Dendritic cell treated with granulocyte-macrophage colony-stimulating factor and Interleukin-4, amounts not matched to agents 40 ng/mL and 50 ng/mL, for 4 days (primary cell): Measurements from ENCODE around the gene MAPK8IP1.
A peak's percentile ranks its signal among the peaks of the same experiment; 100 is the strongest.

Source experiments
- H3K27ac Mint-ChIP-seq: one replicate; pipeline ENCODE4 v1.8.0; 2022; ENCODE audit warnings: mild to moderate bottlenecking, mixed read lengths
- H3K27me3 Mint-ChIP-seq: one replicate; pipeline ENCODE4 v1.8.0; 2022; ENCODE audit warnings: mild to moderate bottlenecking, mixed read lengths
- H3K36me3 Mint-ChIP-seq: one replicate; pipeline ENCODE4 v1.8.0; 2022; ENCODE audit warnings: low read depth, mixed read lengths
- H3K4me1 Mint-ChIP-seq: one replicate; pipeline ENCODE4 v1.8.0; 2022; ENCODE audit warnings: low read depth, mixed read lengths
- H3K4me3 Mint-ChIP-seq: one replicate; pipeline ENCODE4 v1.8.0; 2022; ENCODE audit warnings: mild to moderate bottlenecking, moderate library complexity, mixed read lengths
- H3K9me3 Mint-ChIP-seq: one replicate; pipeline ENCODE4 v1.8.0; 2022; ENCODE audit warnings: mixed read lengths
- intact Hi-C: fragments of 100-400 bp; cut with micrococcal nuclease; formaldehyde crosslinking; loops from one replicate; pipeline ENCODE4 v1.15.0; 2022

The MAPK8IP1 gene

DNA sequence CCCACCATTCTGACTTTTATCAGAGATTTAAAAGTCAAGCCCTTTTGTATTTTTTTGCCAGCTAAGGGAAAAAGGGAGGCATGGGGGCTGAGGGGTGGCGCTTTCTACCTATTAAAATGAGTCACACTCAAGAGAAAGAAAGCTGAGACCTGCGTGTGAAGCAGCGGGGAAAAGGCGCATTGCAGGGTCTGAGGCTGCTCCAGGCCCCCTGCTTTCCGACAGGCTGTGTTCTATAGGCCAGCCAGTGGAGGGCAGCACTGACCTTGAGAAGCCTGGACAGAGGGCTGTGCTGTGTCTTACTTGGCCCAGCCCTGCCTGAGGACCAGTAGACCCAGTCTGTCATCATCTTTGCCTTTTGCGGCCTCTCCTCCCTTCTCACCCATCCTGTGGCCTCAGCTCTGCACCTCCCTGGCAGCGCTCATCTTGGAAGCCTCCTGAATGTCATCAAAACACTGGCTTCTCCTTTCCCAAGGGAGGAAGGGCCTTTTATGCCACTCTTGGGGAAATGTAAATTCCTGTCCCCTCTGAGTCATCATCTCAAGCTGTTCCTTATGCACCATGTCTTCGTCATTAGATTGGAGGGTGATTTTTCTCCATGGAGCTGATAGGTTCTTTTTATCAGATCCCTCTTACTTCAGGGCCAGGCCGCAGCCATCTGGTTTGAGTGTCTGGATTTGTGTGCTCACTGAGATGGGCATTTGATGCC, 12.6 kb upstream of the MAPK8IP1 start:
- intact Hi-C loops, result loop anchor here (2.0 kb wide), 1 partner anchor 134 kb away; no protein-coding TSS in a partner anchor
- Mint-ChIP-seq H3K27me3 (no peaks in the 10 kb centered on the region), H3K27ac (no peak overlapping the region), H3K36me3 (peaks cover 95% of the 10 kb centered on the region), H3K4me3 (no peak overlapping the region), H3K4me1 (peaks cover 7% of the 10 kb centered on the region), H3K9me3 (no peaks in the 10 kb centered on the region)

DNA sequence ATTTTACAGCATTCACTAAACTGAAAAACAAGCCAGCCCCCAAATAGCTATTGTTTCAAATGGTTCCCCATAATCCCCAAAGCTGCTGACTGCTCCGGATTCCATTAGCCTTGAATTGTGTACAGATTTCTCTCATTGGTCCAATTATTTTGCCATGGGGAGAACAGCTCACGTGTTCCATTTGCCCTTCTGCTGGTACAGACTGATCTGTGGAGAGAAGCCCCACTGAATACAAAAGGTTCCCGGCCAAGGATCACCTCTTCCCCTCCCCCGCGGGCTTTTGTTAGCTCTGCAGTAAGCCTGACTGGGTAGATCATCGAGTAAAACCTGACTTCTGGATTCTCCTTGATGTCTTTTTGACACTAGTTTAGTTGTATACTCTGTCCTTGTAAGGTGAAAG, 9.1 kb upstream of the MAPK8IP1 start:
- Mint-ChIP-seq H3K4me1 (peaks cover 7% of the 10 kb centered on the region), H3K27me3 (no peaks in the 10 kb centered on the region), H3K36me3 (peaks cover 85% of the 10 kb centered on the region), H3K9me3 (no peaks in the 10 kb centered on the region), H3K27ac (no peak overlapping the region), H3K4me3 (no peak overlapping the region)
- intact Hi-C loops, result no loop called here

DNA sequence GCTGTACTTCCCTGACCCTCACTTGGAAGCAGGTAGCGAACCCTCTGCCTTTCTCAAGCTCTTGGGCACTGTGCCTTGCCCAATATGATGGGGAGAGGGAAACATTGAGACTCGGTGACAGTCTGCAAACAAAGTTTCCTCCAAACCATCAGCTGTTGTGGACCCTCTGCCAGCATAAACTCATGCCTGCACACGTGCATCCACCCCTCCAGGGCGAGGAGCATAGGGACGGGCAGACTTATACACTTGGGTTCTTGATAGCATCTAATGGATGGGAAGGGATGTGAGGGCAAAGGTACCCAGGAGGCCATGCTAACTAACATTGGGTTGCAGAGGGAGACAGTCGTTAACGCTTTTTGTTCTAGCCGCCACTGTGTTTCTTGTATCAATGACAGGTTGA, 8.2 kb upstream of the MAPK8IP1 start:
- no peak overlapping the region for H3K27ac Mint-ChIP-seq
- intact Hi-C loops, result no loop called here
- peaks cover 7% of the 10 kb centered on the region for H3K4me1 Mint-ChIP-seq
- H3K27me3 Mint-ChIP-seq, result no peaks in the 10 kb centered on the region
- no peak overlapping the region for H3K4me3 Mint-ChIP-seq
- no peaks in the 10 kb centered on the region for H3K9me3 Mint-ChIP-seq
- H3K36me3 Mint-ChIP-seq, result peaks cover 85% of the 10 kb centered on the region

DNA sequence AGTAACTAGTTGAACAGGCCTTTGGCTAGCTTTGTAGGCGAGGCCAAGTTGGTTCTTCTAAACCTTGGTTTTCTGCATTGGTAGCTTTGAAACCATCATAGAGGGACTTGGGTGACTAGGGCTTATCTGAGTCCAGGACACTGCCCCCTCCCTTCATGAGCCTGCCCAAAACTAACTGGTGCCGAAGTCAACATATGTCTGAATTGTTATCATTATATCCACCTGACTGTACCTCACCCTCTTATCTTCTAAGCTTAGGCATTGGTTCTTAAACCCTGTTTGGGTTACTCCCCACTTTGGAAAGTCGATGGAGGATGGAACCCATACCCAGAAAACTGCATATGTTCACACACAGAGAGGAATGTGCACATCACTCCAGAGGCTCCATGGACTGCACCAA, 7.6 kb upstream of the MAPK8IP1 start:
- Mint-ChIP-seq H3K27ac (no peak overlapping the region), H3K27me3 (no peaks in the 10 kb centered on the region), H3K4me1 (peaks cover 4% of the 10 kb centered on the region), H3K4me3 (no peak overlapping the region), H3K9me3 (no peaks in the 10 kb centered on the region), H3K36me3 (peaks cover 82% of the 10 kb centered on the region)
- intact Hi-C loops, result no loop called here

DNA sequence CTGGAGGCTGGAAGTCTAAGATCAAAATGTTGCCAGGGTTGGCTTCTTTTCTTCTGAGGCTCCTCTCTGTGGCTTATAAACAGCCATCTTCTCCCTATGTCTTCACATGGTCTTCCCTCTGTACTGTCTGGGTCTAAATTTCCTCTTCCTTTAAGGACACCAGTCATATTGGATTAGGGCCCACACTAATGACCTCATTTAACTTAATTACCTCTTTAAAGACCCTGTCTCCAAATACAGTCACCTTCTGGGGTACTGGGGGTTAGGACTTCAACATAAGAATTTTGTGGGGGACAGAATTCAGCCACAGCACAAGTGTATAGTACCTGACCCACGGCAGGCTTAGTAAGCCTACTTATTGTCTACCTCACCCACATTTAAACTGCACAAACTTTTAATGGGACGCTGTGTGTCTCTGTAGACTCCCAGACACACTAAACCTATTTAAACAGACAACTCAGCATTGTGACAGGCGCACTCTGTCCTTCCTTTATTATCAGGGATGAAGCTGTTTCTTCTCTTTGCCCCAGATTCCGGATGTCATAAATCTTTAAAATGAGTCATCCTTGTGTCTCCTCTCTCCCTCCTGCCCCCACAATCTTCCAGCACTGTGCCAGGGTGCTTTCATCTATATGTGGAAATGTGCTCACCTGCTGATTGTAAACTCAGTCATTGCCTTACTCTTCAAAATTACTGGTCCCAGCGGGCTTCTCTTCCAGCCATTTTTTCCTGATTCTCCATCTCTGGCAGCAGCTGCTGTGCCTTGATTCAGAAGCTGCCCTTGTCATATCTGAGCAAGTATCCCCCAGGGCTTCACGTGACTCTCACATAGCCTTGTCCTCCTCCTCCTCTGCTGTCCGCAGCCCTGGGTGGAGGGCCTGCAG, 5.4 kb upstream of the MAPK8IP1 start:
- Mint-ChIP-seq H3K36me3 (peaks cover 60% of the 10 kb centered on the region), H3K4me3 (no peak overlapping the region), H3K4me1 (peaks cover 8% of the 10 kb centered on the region), H3K9me3 (no peaks in the 10 kb centered on the region), H3K27ac (no peak overlapping the region), H3K27me3 (peaks cover 10% of the 10 kb centered on the region)
- intact Hi-C loops, result loop anchor here (10.0 kb wide), 1 partner anchor 55 kb away; no protein-coding TSS in a partner anchor

DNA sequence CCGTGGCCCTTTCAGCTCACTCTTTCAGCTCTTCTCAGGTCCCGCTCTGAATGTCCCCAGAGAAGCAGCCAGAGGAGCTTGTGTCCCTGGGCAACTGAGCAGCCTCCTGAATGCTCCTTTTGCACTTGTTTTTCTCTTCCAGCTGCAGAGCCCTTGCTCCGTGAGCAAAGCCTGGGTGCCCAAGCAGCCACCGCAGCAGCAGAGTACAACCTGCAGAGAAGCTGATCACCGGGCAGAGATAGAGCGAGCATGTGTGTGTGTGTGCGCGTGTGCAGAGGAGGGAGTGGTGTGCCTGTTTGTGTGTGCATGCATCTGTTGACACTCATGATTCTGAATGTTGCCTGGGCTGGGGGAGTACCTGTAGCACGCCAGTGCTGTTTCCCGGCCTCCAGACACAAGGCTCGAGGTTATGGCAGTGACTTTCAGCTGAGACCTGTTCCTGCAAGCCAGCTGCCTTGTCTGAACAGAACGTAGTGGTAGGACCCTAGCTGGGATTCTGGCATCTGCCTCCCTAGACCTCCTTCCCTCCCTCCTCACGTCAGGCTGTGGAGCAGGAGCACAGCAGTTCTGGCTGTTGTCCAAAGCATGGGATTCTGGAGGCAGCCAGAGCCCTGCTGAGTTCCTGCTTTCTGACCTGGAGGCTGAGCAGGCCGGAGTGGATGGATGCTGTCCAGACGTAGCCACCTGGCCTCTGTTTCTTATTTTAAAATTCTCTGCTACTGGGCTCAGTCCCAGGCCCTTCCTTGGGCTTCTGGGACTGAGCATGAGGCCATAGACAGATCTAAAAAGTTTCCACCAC, 4.5 kb upstream of the MAPK8IP1 start:
- peaks cover 12% of the 10 kb centered on the region for H3K4me1 Mint-ChIP-seq
- intact Hi-C loops, result loop anchor here (10.0 kb wide), 1 partner anchor 54 kb away; no protein-coding TSS in a partner anchor
- no peak overlapping the region for H3K27ac Mint-ChIP-seq
- H3K9me3 Mint-ChIP-seq, result no peaks in the 10 kb centered on the region
- no peak overlapping the region for H3K4me3 Mint-ChIP-seq
- H3K27me3 Mint-ChIP-seq, result peaks cover 16% of the 10 kb centered on the region
- H3K36me3 Mint-ChIP-seq, result peaks cover 54% of the 10 kb centered on the region

DNA sequence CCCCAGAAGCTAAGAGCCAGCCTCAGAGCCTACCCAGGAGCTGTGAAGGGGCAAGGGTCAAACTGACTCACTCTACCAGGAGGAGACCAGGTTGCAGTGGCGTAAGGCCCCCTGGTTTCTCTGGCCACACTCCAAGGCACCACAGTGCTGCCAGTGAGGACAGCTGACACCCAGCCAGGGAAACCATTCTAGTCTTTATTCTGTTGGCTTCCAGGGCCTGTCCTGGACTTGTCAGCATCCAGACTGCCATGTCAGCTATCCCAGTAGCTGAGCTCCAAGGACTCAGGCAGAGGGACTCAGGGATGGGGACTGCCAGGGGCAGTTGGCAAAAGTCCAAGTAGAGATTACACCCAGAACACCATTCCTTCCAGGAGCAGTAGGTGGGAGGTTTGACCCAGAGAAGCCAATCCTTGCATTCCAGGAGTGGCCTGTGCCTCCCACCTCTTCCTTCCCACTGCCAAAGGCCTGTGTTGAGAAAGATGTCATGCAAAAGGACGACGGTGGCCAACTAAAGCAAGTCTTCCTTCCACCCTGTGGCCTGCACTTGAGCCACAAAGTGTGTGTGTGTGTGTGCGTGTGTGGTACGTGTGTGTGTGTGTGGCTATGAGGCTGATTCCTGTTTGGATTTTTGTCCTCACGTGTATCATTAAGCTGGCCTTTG, 3.6 kb upstream of the MAPK8IP1 start:
- intact Hi-C loops, result loop anchor here (10.0 kb wide), 1 partner anchor 53 kb away; no protein-coding TSS in a partner anchor
- Mint-ChIP-seq H3K27ac (no peak overlapping the region), H3K36me3 (peaks cover 47% of the 10 kb centered on the region), H3K27me3 (peaks cover 25% of the 10 kb centered on the region), H3K9me3 (no peaks in the 10 kb centered on the region), H3K4me1 (peaks cover 12% of the 10 kb centered on the region), H3K4me3 (no peak overlapping the region)

DNA sequence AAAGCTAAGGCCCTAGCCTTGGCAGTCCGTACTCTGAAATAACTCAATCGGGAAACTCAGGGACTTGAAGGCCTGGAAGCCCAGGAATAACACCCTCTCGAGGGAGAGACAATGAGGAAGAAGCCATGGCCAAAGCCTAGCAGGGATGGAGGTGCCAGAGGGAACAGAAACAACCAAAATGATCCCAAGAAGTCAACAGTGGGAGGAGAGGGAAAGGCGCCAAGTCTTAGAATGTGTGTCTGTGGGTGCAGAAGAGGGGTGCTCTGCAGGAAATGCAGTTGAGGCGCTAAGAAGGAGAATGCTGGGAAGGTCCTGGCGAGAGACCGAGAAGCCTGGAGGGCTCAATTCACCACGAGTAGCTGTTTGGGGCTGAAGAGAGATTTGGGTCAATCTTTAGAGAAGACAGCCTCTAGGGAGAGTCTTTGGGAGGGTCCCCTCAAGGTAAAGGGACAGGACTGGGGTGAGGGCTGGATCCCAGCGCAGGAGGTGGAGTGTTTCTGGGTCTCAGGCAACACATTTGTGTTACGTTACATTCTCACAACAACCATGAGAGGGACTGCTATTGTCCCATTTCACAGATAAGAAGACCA, 760 bp upstream of the MAPK8IP1 start:
- peaks cover 12% of the 10 kb centered on the region for H3K4me1 Mint-ChIP-seq
- H3K27ac Mint-ChIP-seq, result no peak overlapping the region
- H3K27me3 Mint-ChIP-seq, result peaks cover 41% of the 10 kb centered on the region
- intact Hi-C loops, result loop anchor here (10.0 kb wide), 1 partner anchor 50 kb away; no protein-coding TSS in a partner anchor
- peaks cover 29% of the 10 kb centered on the region for H3K36me3 Mint-ChIP-seq
- peak overlapping the region; percentile 63 for H3K4me3 Mint-ChIP-seq
- H3K9me3 Mint-ChIP-seq, result no peaks in the 10 kb centered on the region

DNA sequence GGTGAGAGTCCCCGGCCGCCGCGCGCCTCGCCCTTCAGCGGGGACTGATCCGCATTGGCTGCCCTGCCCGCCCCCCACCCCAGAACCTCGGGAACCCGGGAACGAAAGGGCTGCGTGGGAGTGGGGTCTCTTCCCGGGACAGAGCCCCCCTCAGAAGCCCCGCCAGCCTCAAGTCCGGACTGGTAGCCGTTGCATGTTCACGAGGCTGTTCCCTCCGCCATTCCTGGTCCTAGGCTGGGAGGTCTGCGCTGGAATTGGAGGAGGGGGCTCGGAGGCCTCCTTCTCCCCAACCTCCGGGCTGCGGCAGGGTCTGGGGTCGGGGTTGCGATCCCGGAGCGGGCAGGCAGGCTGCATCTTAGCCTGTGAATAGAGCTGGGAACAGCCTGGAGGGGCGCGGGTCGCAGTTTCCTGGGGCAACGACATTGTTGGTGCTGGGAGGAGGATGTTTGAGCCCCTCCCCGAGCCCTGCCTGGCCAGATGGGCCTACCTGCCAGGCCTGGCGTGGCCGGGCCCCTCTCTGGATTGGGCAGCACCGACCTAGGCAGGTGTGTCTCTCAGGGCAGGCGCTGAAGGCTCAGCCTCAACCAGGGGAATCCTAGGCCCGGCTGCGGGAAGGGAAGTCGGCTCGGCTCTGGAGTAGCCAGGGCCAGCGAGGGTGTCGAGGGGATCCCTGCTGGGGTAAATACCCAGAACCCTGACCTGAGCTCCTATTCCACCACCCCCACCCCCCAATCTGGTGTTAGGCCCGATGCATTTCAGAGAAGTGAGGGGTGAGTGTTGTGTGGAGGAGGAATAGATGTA, 670 bp downstream of the MAPK8IP1 start:
- peaks cover 46% of the 10 kb centered on the region for H3K27me3 Mint-ChIP-seq
- intact Hi-C loops, result loop anchor here (10.0 kb wide), 1 partner anchor 49 kb away; no protein-coding TSS in a partner anchor
- H3K27ac Mint-ChIP-seq, result no peak overlapping the region
- no peaks in the 10 kb centered on the region for H3K9me3 Mint-ChIP-seq
- peaks cover 12% of the 10 kb centered on the region for H3K4me1 Mint-ChIP-seq
- H3K36me3 Mint-ChIP-seq, result peaks cover 14% of the 10 kb centered on the region
- peak overlapping the region; percentile 37 for H3K4me3 Mint-ChIP-seq

DNA sequence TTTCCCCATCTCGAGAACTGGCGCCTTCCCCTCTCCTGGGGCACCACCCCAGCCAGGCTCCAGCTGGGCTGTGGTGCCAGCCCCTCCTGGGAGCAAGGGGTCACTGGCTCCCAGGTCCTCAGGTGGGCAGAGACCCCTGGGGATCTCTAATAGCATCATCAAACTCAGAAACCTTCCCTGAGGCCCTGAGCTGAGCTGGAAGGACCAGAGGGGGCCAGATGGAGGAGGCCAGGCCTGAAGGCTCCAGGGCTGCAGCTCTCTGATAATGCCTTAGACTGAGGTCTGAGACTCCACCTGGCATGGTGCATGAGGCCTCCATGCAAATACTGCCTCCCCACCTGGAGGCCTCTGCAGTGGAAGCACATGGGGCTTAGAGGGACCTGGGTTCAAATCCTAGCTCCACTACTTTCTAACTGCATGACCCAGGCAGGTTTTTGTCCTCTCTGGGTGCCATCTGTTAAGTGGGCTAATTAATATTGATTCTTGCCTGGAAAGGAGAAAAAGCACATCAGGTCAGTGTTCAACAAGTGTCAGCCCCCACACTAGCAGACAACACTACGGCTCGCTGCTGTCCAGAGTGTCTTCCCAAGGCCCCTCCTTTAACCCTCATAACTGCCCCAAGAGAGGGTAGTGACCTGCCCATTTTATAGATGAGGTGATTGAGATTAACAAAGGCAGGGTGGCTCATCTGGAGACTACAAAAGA, 1.5 kb downstream of the MAPK8IP1 start:
- intact Hi-C loops, result loop anchor here (10.0 kb wide), 1 partner anchor 48 kb away; no protein-coding TSS in a partner anchor
- no peaks in the 10 kb centered on the region for H3K9me3 Mint-ChIP-seq
- H3K27ac Mint-ChIP-seq, result no peak overlapping the region
- peaks cover 6% of the 10 kb centered on the region for H3K36me3 Mint-ChIP-seq
- H3K4me1 Mint-ChIP-seq, result peaks cover 12% of the 10 kb centered on the region
- peaks cover 49% of the 10 kb centered on the region for H3K27me3 Mint-ChIP-seq
- H3K4me3 Mint-ChIP-seq, result no peak overlapping the region

DNA sequence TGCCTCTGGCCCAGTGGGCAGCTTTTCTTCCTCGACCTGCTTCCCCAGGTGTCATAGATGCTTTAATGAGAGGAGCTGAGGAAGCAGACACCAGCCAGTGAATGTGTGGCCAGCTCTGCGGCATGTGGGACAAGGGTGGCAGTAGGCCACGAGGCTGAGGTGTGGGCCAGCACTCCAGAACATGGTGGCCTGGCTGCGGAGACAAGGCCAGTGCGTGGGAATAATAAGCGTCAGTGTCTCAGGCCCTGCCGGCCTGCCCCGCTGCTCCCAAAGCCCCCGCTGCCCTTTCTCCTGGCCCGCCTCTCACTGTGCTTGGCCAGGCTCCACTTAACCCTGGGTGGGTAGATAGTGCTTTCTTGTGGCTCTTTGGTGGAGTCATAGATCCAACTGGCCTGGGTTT, 2.1 kb downstream of the MAPK8IP1 start:
- intact Hi-C loops, result loop anchor here (10.0 kb wide), 1 partner anchor 47 kb away; no protein-coding TSS in a partner anchor
- H3K4me3 Mint-ChIP-seq, result no peak overlapping the region
- no peak overlapping the region for H3K27ac Mint-ChIP-seq
- no peaks in the 10 kb centered on the region for H3K9me3 Mint-ChIP-seq
- H3K4me1 Mint-ChIP-seq, result peaks cover 12% of the 10 kb centered on the region
- no peaks in the 10 kb centered on the region for H3K36me3 Mint-ChIP-seq
- H3K27me3 Mint-ChIP-seq, result peaks cover 51% of the 10 kb centered on the region

DNA sequence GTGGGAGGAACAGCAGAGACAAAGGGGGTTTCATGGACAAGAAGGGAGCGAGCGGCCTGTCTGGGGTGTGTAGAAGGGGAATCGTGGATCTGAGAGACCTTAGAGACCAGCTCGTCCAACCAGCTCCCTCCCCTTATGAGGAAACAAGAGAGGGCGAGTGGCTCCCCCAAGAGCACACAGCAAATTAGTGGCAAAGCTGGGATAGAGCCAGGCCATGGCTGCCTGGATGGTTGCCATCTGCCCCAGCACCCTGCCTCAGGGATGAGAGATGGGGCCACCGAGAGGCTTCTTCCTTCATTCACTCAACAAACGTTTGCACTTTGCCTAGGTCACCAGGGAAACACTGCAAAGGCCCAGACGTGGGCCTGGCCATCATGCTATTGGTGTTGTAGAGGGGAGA, 4.1 kb downstream of the MAPK8IP1 start:
- Mint-ChIP-seq H3K27me3 (peaks cover 49% of the 10 kb centered on the region), H3K9me3 (no peaks in the 10 kb centered on the region), H3K27ac (no peak overlapping the region), H3K4me3 (no peak overlapping the region), H3K36me3 (no peaks in the 10 kb centered on the region), H3K4me1 (peaks cover 9% of the 10 kb centered on the region)
- intact Hi-C loops, result loop anchor here (10.0 kb wide), 1 partner anchor 45 kb away; no protein-coding TSS in a partner anchor
